DLD1 (cell line): ENCODE results near the gene SLFN14.
"Not testable (repeated sequence)": the region's sequence is repeated elsewhere in the genome, so short reads cannot be mapped to it uniquely, and the experiment has no call there.

Experiments
- in situ Hi-C: cut with HindIII; loops from 2 replicates; pipeline ENCODE4 v1.10.0; 2017; ENCODE audit warnings: low sequenced_read_pairs

Gene SLFN14

GRCh38 chr17:35523296-35523695 is 37.3 kb downstream of the SLFN14 start:
- in situ Hi-C loops: loop anchor here (10.0 kb wide), 1 partner anchor 208 kb away; no protein-coding TSS in a partner anchor

- in situ Hi-C loops: loop anchor here (10.0 kb wide), 1 partner anchor 207 kb away; no protein-coding TSS in a partner anchor
Observed at GRCh38 chr17:35521654-35522256, 38.9 kb downstream of the SLFN14 start.

DNA sequence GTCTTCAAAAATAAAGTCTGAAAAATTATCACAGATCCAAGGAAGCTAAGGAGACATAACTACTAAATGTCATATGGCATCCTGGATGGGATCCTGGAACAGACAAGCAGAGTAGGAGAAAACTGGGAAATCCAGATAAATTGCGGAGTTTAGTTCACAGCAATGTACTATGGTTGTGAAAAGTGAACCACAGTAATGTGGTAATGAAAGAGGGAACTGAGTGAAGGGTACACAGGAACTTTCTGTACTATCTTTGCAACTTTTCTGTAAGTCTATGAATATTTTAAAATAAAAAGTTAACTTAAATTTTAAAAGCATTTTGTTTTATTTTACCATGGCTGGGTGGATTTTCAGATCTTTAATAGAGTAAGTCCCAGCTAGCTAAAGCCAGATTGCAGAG is 39.5 kb downstream of the SLFN14 start:
- in situ Hi-C loops: loop anchor here (10.0 kb wide), 1 partner anchor 206 kb away; no protein-coding TSS in a partner anchor

DNA sequence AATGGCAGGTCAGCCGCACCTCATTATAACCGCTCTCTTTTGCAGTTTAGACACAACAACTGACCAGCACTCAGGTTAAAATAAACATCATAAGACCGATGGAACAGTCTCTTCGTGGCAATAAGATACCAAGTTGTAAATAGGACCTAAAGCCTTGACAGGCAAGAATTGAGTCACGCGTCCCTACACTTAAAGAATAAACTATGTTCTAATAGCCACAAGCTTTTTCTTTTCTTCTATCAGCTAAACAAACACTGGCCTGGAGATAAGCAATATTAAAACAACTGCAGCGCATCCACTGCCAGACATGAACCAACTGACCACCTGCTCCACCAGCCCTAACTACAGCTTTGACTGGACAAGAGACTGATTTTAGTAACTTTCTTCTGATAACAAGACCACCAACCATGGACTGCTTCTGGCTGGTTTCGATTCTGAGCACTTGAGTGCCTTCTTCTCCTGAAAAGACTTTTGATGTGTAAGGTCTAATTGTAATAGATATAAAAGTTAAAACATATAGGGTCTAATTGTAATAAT is 40.6 kb downstream of the SLFN14 start:
- in situ Hi-C loops: loop anchor here (10.0 kb wide), 1 partner anchor 205 kb away; no protein-coding TSS in a partner anchor

DNA sequence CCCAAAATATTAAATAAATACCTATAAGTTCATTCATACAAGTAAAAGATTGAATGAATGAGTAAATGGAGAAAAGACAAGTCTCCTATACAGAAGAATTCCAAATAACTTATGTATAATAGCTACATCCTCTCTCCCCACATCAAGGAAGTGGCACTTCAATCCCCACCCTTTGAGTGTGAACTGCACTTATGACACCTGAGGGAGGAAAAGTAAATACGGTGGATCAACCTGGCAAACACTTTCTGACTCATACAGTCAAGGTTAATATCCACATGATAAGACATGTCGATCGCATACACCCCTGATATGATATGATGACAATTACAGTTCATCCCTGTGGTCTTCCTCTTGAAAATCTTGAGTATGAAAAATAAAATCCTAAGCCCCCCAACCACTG is 41.2 kb downstream of the SLFN14 start:
- in situ Hi-C loops: no loop called here

DNA sequence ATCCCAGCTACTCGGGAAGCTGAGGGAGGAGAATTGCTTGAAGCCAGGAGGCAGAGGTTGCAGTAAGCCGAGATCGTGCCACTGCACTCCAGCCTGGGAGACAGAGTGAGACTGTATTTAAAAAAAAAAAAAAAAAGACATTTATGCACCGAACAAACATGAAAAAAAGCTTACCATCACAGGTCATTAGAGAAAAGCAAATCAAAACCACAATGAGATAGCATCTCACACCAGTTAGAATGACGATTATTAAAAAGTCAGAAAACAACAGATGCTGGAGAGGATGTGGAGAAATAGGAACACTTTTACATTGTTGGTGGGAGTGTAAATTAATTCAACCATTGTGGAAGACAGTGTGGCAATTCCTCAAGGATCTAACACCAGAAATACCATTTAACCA is 42.2 kb downstream of the SLFN14 start:
- in situ Hi-C loops: not testable (repeated sequence)

- in situ Hi-C loops: no loop called here
Observed at GRCh38 chr17:35515027-35515426, 45.6 kb downstream of the SLFN14 start.

DNA sequence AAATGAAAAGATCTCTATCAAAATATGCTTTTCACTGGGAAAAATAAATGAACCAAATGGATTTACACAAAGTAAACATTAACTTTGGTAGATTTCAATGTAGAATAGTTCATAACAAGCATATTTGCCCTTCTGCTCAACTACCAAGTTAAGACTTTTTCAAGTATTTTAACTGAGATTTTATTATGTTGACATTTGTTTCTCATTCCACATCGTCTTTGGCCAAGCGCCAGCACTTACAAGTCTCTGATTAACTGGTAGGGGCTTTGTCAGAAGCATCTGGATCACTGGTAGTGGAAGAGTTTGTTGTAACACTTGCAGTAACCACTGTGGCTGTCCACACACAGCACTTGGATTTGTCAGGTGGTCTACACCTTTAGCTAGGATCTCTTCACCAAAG is 46.1 kb downstream of the SLFN14 start:
- in situ Hi-C loops: no loop called here
